ENCODE results near the gene FTSJ3. TPM values are rescaled to one million over a fixed set of nuclear protein-coding genes. Genes with fewer than 3 reads are reported as not detected.

Gene FTSJ3
- total RNA-seq, 1 donor from 2014 or later, result 85.1 TPM

DNA sequence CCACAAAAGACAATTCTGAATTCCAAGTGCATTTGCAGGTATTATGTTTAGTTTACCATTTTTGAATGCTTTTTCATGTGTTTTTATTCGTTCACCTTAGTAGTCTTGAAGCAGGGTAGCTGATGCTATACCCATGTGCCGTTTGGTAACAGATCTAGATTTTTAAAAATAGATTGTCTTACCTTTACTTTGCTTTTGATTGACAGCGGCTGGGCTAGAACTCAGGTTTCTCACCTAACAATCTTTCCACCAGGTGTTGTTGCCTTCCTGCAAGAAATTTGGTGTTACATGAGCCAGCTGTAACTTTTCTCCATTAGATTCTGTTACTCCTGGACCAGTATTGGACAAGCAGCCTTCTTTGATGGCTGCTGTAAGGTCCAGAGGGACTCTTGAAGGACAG lies 1.5 kb upstream of the FTSJ3 start:
- Mint-ChIP-seq H3K4me3 (no peak overlapping the region), H3K4me1 (peaks cover 69% of the 10 kb centered on the region), H3K9me3 (no peaks in the 10 kb centered on the region), H3K36me3 (ENCODE audit: low read depth) (peaks cover 91% of the 10 kb centered on the region), H3K27me3 (no peaks in the 10 kb centered on the region), H3K27ac (no peak overlapping the region)
- intact Hi-C loops (cut with micrococcal nuclease), result no loop called here
- ChIA-PET CTCF (interaction anchor here (0.9 to 1.2 kb wide), 3 partner anchors 12 to 134 kb away, joined by 3 to 4 read pairs (median 3); no protein-coding TSS in a partner anchor), POLR2A (interaction anchor here (0.9 to 5.9 kb wide), 4 partner anchors 12 to 79 kb away, joined by 8 to 112 read pairs (median 14); partner anchors contain the start of genes CCDC47, DDX42 and SMARCD2)
- DNase-seq (no peak), ATAC-seq (ENCODE audit: low read depth) (no peak)
- TF ChIP-seq, protein P1, sequence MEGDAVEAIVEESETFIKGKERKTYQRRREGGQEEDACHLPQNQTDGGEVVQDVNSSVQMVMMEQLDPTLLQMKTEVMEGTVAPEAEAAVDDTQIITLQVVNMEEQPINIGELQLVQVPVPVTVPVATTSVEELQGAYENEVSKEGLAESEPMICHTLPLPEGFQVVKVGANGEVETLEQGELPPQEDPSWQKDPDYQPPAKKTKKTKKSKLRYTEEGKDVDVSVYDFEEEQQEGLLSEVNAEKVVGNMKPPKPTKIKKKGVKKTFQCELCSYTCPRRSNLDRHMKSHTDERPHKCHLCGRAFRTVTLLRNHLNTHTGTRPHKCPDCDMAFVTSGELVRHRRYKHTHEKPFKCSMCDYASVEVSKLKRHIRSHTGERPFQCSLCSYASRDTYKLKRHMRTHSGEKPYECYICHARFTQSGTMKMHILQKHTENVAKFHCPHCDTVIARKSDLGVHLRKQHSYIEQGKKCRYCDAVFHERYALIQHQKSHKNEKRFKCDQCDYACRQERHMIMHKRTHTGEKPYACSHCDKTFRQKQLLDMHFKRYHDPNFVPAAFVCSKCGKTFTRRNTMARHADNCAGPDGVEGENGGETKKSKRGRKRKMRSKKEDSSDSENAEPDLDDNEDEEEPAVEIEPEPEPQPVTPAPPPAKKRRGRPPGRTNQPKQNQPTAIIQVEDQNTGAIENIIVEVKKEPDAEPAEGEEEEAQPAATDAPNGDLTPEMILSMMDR (IDR thresholded peaks at IDR 0.05), result no peak

DNA sequence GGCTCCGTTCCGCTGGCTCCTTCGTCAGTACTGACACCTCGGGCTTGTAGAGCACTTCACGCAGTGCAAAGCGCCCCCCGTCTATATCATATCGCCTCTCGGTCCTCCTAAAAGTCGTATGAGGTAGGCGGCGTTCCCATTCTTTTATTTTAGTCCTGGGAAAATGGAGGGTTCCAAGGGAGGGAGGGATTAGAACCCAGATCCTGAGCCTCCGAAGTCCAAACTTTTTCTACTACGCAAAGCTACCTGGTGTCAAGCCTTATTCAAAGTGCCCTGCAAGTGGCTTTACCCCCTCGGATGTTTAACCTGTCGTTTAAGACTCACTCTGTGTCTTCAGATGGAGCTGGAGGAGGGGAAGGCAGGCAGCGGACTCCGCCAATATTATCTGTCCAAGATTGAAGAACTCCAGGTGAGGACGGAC lies 348 bp upstream of the FTSJ3 start:
- H3K27ac Mint-ChIP-seq, result peak overlapping the region; percentile 100
- H3K4me1 Mint-ChIP-seq, result peaks cover 69% of the 10 kb centered on the region
- ChIA-PET CTCF (interaction anchor here (0.9 to 1.2 kb wide), 3 partner anchors 13 to 133 kb away, joined by 3 to 4 read pairs (median 3); no protein-coding TSS in a partner anchor), POLR2A (interaction anchor here (0.6 to 5.9 kb wide), 12 partner anchors 13 to 146 kb away, joined by 3 to 112 read pairs (median 6); partner anchors contain the start of genes CCDC47, DDX42 and SMARCD2)
- H3K27me3 Mint-ChIP-seq, result no peaks in the 10 kb centered on the region
- TF ChIP-seq, protein P1 (IDR thresholded peaks at IDR 0.05), result no peak
- no peak for DNase-seq
- intact Hi-C loops (cut with micrococcal nuclease), result loop anchor here (1.0 to 2.0 kb wide), 9 partner anchors 7 to 679 kb away; partner anchors contain the start of genes CCDC47, CEP95, CYB561 and DDX5
- H3K4me3 Mint-ChIP-seq, result peak overlapping the region; percentile 98
- H3K9me3 Mint-ChIP-seq, result no peaks in the 10 kb centered on the region
- peaks cover 90% of the 10 kb centered on the region for H3K36me3 Mint-ChIP-seq (ENCODE audit: low read depth)
- no peak for ATAC-seq (ENCODE audit: low read depth)

DNA sequence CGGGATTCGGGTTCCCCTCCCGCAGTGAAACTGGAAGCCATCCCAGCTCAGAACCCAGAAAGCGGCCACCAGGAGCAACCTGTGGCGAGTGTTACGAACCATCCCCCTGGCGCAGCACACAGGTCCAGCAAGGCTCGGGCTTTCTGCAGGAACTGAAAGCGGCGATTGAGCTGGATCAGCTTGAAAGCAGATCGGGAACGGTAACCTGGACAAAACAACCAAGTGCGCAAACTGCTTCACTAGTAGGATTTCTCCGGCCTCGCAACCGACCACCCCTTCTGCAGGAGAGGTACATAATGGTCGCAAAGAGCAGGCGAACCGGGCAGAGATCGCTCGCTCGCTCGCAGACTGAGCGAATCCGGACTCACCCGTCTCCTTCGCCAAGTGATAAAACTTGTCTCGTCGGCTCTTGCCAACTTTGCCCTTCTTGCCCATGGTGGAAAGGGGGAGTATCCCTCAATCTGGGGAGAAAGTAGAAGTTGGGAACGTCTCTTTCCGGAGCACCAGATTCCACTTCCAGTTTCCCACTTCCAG lies 928 bp downstream of the FTSJ3 start:
- peak; percentile 4 for ATAC-seq (ENCODE audit: low read depth)
- Mint-ChIP-seq H3K36me3 (ENCODE audit: low read depth) (peaks cover 90% of the 10 kb centered on the region), H3K9me3 (no peaks in the 10 kb centered on the region), H3K27ac (peak overlapping the region; percentile 100), H3K27me3 (no peaks in the 10 kb centered on the region), H3K4me1 (peaks cover 77% of the 10 kb centered on the region), H3K4me3 (peak overlapping the region; percentile 98)
- TF ChIP-seq, protein P1 (IDR thresholded peaks at IDR 0.05), result no peak
- peak; percentile 34 for DNase-seq
- CTCF ChIA-PET, result interaction anchor here (1.4 to 1.5 kb wide), 2 partner anchors 17 to 22 kb away, joined by 4 to 5 read pairs; partner anchors contain the start of gene SMARCD2
- intact Hi-C loops (cut with micrococcal nuclease), result loop anchor here (1.0 to 2.0 kb wide), 9 partner anchors 9 to 680 kb away; partner anchors contain the start of genes CCDC47, CEP95, CYB561 and DDX5
- POLR2A ChIA-PET, result interaction anchor here (0.8 to 5.9 kb wide), 11 partner anchors 10 to 679 kb away, joined by 3 to 112 read pairs (median 11); partner anchors contain the start of genes CCDC47, CD79B, DDX42 and LIMD2

DNA sequence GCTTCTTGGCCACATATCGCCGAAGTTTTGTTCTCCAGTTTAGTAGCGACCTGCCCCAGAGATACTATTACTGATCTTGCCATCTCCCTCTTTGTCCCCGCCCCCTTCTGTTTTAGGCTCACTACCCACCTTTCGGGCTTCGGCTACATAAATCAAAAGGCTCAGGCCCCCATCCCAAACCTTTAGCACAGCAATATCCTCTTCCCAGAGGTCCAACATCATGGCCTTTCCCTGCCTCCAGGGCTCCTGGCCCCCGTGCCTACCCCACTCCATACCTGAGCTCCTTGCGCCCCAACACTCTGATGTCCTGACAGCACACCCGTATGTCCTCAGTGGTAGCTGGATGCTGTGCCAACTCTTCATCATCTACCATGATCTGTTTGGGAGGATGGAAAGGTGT lies 3.1 kb downstream of the FTSJ3 start:
- TF ChIP-seq, protein P1 (IDR thresholded peaks at IDR 0.05), result no peak
- H3K27me3 Mint-ChIP-seq, result no peaks in the 10 kb centered on the region
- peak overlapping the region; percentile 59 for H3K27ac Mint-ChIP-seq
- H3K36me3 Mint-ChIP-seq (ENCODE audit: low read depth), result peaks cover 90% of the 10 kb centered on the region
- DNase-seq (no peak), ATAC-seq (ENCODE audit: low read depth) (no peak)
- no peak overlapping the region for H3K4me3 Mint-ChIP-seq
- ChIA-PET POLR2A (interaction anchor here (0.8 to 5.9 kb wide), 2 partner anchors 17 to 321 kb away, joined by 3 to 112 read pairs; partner anchors contain the start of gene SMARCD2), CTCF (no interaction called here)
- peaks cover 67% of the 10 kb centered on the region for H3K4me1 Mint-ChIP-seq
- no peaks in the 10 kb centered on the region for H3K9me3 Mint-ChIP-seq
- intact Hi-C loops (cut with micrococcal nuclease), result no loop called here

DNA sequence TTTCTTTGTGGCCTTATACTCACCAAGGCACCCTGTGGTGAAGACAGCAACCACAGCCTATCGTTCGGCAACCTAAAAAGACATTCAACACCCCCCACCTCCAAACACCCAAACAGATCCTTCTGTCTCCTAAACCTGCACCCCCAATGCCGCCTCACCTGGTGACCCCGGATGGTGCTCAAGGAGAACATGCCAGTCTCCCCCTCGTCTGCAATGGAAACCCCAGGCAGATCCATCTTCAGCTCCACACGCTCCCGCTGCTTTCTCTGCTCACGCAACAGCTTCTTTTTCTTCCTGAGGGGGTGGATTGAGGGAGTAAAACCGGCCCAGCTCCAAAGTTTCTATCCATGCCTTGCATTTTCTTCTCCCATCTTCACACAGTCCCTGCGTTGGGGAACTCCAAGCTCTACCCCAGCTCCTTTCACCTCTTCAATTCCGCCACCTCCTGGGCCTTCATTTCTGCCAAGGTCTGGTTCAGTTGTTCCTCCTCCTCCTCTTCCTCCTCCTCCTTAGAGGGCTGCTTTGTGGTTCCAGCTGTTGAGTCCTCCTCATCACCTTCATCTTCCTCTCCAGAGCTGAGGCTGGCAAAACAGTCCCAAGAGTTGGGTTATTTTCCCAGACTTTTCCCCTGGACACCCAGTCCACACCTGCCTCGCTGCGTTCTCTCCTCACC lies 3.7 kb downstream of the FTSJ3 start:
- Mint-ChIP-seq H3K4me1 (peaks cover 66% of the 10 kb centered on the region), H3K9me3 (no peaks in the 10 kb centered on the region), H3K36me3 (ENCODE audit: low read depth) (peaks cover 90% of the 10 kb centered on the region), H3K4me3 (no peak overlapping the region), H3K27me3 (no peaks in the 10 kb centered on the region), H3K27ac (peak overlapping the region; percentile 59)
- TF ChIP-seq, protein P1 (IDR thresholded peaks at IDR 0.05), result no peak
- POLR2A ChIA-PET, result interaction anchor here (0.5 to 0.8 kb wide), 4 partner anchors 104 to 665 kb away, joined by 3 read pairs; partner anchors contain the start of gene LIMD2
- ATAC-seq (ENCODE audit: low read depth), result no peak
- intact Hi-C loops (cut with micrococcal nuclease), result no loop called here
- DNase-seq, result no peak
- CTCF ChIA-PET, result no interaction called here

Measured in activated B cell treated with CpG ODN at 0.5 μM for 24 hours (primary cell).